Measurements from ENCODE around the gene KIAA0513.

DNA sequence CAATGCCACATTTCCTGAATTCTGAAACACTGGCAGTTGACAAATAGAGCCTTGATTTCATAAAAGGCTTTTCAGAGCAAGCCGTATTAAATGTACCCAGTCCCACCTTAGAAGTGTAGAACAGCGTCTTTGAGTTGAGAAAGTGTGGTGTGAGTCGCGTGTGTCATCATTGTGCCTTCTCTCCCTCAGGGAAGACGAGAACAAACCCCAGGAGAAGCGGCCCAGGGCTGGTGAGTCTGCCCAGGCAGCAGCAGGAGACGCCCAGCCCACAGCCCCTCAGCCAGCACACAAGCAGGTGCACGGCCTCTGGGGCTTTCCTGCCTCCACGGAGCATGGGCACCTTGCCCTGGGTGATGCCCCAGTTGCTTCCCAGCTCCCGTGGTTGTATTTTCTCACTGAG, 50.6 kb downstream of the KIAA0513 start:
- TF ChIP-seq, protein P1, sequence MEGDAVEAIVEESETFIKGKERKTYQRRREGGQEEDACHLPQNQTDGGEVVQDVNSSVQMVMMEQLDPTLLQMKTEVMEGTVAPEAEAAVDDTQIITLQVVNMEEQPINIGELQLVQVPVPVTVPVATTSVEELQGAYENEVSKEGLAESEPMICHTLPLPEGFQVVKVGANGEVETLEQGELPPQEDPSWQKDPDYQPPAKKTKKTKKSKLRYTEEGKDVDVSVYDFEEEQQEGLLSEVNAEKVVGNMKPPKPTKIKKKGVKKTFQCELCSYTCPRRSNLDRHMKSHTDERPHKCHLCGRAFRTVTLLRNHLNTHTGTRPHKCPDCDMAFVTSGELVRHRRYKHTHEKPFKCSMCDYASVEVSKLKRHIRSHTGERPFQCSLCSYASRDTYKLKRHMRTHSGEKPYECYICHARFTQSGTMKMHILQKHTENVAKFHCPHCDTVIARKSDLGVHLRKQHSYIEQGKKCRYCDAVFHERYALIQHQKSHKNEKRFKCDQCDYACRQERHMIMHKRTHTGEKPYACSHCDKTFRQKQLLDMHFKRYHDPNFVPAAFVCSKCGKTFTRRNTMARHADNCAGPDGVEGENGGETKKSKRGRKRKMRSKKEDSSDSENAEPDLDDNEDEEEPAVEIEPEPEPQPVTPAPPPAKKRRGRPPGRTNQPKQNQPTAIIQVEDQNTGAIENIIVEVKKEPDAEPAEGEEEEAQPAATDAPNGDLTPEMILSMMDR (optimal IDR thresholded peaks at IDR 0.05 in 1 of 3, IDR thresholded peaks at IDR 0.05 in 1 of 3, conservative IDR thresholded peaks at IDR 0.05 in 1 of 3; ENCODE audit: extremely low read depth in 1 of 3, insufficient read depth in 2 of 3, low read length in 3 of 3): no peak
- TF ChIP-seq EZH2 (IDR thresholded peaks at IDR 0.05; ENCODE audit: low read length): no peak
